Measurements from ENCODE around the gene ACADM.
"Not testable (repeated sequence)": the region's sequence is repeated elsewhere in the genome, so short reads cannot be mapped to it uniquely, and the experiment has no call there.

The ACADM gene

GRCh38 chr1:75796376-75797272, 72.1 kb downstream of the ACADM start, which contains the start of gene MSH4:
MSH4 (plus strand) TSS chr1:75796882; CDS start chr1:75796986, 104 bp downstream.
- DNase-seq: no peak

- DNase-seq: no peak
Measured at GRCh38 chr1:75797273-75797588, 72.7 kb downstream of the ACADM start.

- no peak for DNase-seq
Measured at GRCh38 chr1:75797606-75798216, 73.2 kb downstream of the ACADM start.

- DNase-seq: not testable (repeated sequence)
Measured at GRCh38 chr1:75801480-75801879, 77.0 kb downstream of the ACADM start.

DNA sequence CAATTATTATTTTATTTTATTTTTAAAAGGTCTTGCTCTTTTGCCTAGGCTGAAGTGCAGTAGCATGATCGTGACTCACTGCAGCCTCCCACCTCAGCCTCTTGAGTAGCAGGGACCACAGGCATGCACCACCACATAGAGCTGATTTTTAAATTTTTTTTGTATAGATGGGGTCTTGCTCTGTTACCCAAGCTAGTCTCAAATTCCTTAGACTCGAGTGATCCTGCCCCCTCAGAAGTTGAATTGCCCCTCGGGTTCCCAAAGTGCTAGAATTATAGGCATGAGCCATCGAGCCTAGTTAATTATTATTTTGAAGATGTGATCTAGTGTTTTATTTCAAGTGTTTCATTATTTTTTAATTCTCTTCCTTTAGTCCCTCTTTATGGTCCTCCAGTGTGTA, 84.4 kb downstream of the ACADM start:
- DNase-seq: no peak

DNA sequence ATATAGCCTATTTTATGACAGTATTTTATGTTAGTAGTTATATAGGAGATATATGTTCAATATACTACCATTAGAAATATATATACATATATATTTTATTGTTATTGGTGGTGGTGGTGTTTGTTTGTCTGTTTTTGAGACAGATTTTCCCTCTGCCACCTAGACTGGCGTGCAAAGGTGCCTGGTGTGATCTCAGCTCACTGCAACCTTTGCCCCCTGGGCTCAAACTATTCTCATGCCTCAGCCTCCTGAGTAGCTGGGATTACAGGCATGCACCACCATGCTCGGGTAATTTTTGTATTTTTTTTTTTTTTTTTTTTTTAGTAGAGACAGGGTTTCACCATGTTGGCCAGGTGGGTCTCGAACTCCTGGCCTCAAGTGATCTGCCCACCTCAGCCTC, 85.6 kb downstream of the ACADM start:
- not testable (repeated sequence) for DNase-seq

GRCh38 chr1:75811211-75811981, 86.9 kb downstream of the ACADM start:
- no peak for DNase-seq

GRCh38 chr1:75812065-75812464, 87.6 kb downstream of the ACADM start:
- DNase-seq: no peak

Measured in SW 1271 (cell line).